SK-MEL-5 (cell line): ENCODE results near the gene AHSG. TPM values are rescaled to one million over a fixed set of nuclear protein-coding genes. Genes with fewer than 3 reads are reported as not detected.

Experiments
- DNase-seq: peaks from one replicate; pipeline ENCODE4 v3.0.0-alpha.2; 2016; ENCODE audit warnings: low read depth, low spot score
- in situ Hi-C: cut with HindIII; loops from 2 replicates; pipeline ENCODE4 v1.10.0; 2016; ENCODE audit warnings: low sequenced_read_pairs, high pct_unique_total_duplicates, low pct_unique_long_range_greater_than_20kb
- total RNA-seq: library from RNA; depleted of rRNA; stranded (reverse); fragments of >200 nt; shearing (Covaris generic); gene quantifications from 2 replicates; pipeline ENCODE4 v1.2.3, GENCODE V29; 2014

AHSG gene
- total RNA-seq, 1 experiment from 2014 or later: not detected

DNA sequence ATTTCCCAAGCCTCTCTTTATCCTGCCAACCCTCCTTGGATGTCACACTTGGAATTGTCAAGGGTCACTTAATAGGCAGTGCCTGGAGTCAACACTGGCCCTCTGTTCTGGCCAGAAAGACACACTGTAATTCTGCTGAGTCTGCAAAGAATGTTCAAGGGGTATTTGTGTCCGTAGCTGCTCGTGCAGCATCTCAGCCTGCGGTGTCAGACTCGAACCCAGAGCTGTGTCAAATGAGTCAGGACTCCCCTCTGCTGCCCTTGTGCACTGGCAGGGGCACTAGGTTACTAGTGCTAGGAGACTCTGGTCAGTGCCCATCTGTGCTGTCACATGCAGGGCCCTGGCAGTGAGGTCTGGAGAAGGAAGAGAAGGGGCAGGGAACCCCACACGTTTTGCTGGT is 795 bp upstream of the AHSG start:
- in situ Hi-C loops: no loop called here
- no peak for DNase-seq

- DNase-seq: peak; percentile 13
- in situ Hi-C loops: no loop called here
Observed at GRCh38 chr3:186613637-186614265, 891 bp downstream of the AHSG start.

DNA sequence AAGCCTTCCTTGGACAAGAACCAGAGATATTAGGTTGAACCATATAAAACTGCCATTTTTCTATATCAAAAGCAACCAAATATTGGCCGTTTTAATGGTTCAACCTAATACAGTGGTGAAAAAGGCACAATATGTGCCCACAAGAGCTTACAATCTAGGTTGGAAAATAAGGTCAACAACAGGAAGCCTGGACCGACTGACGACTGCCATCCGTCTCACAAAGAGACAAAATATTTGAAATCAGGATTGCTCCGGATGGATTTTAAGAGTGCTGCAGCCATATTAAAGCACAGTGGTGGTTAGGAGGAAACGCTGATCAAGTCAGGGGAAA is 1.4 kb downstream of the AHSG start:
- in situ Hi-C loops: no loop called here
- no peak for DNase-seq

DNA sequence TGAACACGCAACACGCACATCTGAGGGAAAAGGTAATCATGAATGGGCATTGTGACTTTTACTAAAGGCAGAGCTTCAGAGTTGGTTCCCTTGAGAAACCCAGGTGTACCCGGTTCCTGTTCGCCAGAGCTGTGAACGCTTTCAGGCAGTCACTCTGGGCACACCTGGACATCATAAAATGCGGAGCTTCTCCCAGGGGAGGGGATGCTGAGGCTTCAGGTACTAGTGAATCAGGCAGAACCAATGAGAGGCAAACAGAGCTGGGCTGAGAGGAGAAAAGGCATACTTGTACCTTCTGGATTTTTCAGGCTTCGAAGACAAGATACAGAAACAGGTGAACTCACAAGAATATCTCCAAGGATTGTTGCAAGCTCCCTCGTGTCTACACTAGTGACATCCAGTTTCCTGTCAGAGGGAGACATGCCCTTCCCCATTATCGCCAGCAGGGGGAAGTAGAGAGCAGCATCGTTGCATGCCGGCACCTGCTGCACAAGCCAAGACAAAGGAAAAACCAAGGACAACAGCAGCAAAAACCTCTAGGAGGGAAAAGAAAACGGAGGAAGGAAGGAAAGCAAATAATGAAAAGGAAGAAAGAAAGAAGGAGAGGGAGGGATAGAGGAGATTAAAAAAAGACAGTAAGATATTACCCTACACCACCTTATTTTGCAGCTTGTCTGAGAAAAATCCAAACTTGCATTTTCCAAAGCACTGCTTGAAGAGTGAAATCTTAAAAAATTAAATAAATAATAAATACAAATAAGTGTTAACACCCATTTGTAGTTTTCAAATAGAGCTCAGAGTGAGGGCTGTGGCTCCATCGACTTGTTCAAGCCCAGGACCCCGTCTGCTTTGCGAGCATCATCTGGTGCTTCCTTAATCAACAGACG is 2.0 kb downstream of the AHSG start:
- in situ Hi-C loops: no loop called here
- DNase-seq: peak; percentile 77

DNA sequence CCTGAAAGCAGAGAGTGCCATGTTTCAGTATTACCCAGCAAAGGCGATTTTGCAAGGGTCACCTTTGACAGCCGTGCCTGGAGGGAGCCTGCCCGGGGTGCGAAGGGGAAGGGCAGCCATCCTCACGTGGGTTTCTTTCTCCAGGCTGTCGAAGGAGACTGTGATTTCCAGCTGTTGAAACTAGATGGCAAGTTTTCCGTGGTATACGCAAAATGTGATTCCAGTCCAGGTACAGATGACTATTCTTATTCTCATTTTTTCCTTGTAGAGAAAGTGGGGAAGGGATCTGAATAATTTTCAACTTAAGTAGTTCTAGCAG is 3.4 kb downstream of the AHSG start:
- DNase-seq: no peak

DNA sequence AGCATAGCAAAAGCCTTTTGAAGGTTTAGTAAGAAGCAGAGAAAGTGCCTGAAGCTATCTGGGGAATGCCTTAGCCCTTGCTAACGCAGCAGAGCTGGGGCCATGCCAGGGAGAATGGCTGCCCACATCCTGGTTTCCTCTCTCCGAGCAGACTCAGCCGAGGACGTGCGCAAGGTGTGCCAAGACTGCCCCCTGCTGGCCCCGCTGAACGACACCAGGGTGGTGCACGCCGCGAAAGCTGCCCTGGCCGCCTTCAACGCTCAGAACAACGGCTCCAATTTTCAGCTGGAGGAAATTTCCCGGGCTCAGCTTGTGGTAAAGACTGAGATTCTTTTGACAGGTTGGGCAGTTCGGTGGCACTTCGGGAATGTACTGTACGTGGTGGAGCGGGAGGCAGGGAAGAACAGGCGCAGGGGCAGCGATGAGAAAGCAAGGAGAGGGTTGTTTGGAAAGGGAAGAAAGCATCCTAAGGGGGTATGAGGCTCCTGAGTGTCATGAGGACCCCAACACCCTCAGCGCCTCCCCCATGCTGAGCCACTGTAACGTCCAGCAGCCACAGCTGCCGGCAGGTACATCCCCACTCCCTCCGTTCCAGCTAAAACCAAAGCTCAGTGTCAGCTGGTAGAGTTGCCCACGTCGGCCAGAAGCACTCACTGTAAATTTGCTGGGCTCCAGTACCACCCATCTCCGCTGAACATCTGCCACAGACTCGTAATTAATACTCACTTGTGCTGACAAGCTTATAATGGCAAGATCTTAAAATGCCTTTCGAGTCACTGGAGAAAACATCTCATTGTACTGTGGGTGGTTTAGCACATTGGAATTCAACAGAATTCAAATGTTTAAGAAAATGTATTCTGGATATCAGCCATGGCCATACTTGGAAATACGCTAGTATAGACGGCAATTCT is 4.4 kb downstream of the AHSG start:
- peak; percentile 96 for DNase-seq
- in situ Hi-C loops: no loop called here

More for the DNA sequence above, 3.4 kb downstream of the AHSG start:
- in situ Hi-C loops: no loop called here

DNA sequence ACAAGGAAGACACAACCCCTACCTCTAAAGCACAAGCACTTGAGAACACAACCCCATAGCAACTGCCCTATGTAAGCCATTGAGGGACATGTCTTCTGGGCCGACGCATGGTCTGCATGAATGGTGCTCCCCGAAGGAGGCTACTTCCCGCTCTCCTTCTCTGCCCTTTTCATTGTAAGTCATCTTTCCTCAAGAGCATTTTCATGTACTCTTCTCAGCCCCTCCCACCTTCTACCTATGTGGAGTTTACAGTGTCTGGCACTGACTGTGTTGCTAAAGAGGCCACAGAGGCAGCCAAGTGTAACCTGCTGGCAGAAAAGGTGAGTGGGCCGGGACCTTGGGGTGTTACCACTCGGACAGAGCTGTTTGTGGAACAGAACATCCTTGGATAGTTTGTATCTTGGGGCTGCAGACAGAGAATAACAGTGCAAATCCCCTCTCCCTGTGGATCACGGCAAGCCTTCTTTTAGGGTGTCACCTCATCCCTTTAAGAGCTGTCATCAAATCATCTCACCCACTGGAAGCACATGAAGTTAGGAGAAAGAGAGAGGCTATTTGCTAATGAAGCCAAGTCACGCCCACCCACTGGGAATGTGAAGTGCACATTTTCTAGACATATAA is 5.6 kb downstream of the AHSG start:
- in situ Hi-C loops: no loop called here

DNA sequence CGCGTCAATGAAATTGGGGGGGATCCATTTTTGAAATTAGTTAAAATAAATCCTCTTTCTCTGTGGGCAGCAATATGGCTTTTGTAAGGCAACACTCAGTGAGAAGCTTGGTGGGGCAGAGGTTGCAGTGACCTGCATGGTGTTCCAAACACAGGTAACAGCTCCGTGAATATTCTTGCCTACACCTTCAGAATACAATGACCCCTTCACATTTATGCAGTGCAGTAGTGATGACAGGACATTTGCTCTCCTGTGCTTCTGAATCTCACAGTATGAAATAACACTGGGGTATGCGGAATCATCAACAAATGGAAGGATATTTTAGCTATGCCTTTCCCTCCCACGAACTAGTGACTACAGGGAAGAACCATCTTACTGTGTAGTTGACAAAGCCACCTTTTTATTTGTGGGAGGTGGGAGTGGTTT is 6.9 kb downstream of the AHSG start:
- in situ Hi-C loops: no loop called here
- no peak for DNase-seq

More for the DNA sequence above, 5.6 kb downstream of the AHSG start:
- no peak for DNase-seq

- DNase-seq: no peak
- in situ Hi-C loops: no loop called here
Observed at GRCh38 chr3:186620213-186621092, 7.6 kb downstream of the AHSG start.

DNA sequence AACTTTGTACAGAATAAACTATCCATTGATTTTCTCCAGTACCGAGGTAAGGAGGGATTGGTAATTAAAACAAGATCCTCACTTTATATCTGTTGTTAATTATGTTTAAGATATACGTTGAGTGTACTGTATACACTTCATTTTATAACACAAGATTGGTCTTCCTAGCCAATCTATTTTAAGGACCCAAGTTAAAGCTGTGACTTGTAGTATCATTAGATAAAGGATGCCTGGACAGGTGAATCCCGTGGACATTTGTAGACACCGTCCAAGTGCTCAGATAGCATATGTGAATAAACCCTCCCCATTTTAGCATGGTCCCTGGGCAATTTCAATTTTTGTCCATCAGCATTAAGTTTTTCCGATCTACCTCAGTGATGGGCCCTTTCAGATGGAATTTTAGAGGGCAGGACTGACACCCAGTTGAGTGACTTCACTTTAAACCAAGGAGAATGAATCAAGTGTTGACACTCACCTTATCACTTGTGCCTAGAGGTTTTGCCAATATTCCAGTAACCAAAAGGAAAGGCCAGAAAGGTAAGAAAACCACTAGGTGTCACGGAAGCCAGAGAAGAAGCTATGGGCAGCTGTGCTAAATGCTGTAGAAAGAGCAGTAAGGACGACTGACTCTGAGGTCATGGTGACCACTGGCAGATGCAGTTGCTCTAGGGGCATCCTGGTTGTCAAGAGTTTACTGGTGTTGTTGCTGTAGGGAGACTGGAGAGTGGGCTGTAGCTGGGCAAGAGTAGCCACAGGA is 9.2 kb downstream of the AHSG start:
- DNase-seq: no peak
- in situ Hi-C loops: no loop called here

GRCh38 chr3:186622651-186623310 is 9.9 kb downstream of the AHSG start:
- in situ Hi-C loops: no loop called here
- DNase-seq: no peak

DNA sequence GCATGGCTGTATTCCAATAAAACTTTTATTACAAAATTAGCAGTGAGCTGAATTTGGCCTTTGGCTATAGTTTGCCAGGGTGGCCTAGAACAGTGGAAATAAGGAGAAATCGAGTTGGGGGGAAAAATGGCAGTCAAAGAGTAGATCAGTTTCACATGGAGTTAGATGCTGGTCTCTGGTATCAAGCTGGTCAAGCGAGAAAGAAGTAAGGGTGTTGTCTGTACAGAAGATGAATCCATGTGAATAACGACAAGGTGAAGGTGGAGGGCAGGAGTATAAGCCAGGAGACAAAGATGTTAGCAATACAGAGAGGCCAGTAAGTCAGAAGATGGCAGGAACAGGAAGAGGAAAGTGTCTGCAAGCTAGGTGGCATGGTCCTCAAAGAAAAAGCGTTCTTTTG is 11.7 kb downstream of the AHSG start:
- in situ Hi-C loops: no loop called here
- DNase-seq: no peak

DNA sequence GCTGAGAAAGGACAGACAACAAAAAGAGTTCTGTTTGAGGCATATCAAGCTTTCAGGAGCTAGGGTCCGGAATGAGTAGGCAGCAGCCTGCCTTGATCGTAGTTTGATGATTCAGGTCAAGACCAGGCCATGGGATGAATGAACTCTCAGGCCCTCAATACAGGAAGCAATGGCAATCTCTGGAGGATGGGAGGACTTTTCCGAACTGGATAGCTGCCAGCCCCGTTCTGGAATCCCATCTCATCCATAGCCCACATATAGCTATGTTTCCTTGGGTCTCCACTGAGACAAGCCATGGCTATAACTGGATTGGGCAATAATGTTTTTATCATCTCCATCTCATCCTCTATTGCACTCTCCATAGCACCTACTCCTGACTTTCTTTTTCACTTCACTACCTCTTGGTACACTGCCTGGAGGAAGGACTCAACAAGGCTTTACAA is 12.8 kb downstream of the AHSG start:
- no peak for DNase-seq
- in situ Hi-C loops: no loop called here

DNA sequence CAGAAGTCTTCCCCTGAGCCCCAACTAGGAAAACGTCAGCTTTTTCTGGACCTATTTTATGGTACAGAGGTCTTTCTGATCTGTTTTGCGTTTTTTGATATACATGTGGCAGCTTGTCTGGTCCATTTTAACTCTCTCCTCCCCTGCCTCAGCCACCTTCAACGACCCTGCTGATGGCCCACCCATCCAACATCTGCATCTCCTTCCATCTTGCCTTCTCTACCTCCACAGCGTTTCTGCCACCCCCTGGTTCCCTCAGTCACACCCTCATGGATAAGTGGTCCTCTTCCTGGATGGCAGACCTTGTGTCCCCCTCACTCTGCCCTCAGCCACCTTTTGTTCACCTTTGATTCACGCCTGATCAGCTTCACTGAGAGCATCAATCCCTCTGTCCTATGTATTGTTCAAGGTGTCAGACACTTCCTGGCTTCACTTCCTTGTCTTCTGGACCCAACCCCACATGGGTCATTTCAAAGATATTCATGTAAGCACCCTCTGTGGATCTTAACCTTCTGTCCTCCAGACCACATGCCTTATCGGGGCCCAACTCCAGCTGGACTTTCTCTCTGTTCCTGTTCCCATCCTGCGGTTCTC is 13.5 kb downstream of the AHSG start:
- DNase-seq: no peak
- in situ Hi-C loops: no loop called here

DNA sequence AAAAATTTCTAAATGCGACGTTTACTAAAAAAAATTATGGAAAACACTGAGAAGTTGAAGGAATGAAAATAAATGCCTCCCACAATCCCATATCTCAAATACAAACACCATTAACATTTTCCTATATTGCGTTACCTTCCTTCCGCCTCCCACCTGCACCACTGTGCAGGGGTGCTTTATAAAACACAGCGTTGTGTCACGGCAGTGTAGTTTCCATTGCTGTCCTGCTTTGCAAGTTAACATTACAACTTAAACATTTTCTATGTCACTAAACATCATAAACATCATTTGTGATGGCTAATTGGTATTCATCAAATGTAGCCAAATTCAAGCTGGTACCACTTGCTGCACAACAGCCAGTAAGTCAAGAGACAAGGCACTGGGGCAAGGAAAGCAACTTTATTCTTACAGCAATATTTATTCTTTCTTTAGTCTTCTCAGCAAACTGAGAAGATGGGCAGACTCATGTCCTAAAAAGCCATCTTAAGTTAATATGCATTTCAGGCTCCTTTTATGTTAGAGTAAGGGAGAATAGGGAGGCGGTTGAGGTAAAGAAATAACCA is 15.1 kb downstream of the AHSG start:
- no peak for DNase-seq
- in situ Hi-C loops: no loop called here
